Stimulated activated CD4-positive, alpha-beta T cell treated with anti-CD3 and anti-CD28 coated beads, Interleukin-12 subunit alpha, Interleukin-12 subunit beta, amount 100 ng/mL, for 4 hours (primary cell): ENCODE measurements around the gene DGAT2L6.

Experiments used
- DNase-seq: peaks from one replicate; pipeline ENCODE4 v3.0.0-alpha.2; 2020

Gene DGAT2L6, protein sequence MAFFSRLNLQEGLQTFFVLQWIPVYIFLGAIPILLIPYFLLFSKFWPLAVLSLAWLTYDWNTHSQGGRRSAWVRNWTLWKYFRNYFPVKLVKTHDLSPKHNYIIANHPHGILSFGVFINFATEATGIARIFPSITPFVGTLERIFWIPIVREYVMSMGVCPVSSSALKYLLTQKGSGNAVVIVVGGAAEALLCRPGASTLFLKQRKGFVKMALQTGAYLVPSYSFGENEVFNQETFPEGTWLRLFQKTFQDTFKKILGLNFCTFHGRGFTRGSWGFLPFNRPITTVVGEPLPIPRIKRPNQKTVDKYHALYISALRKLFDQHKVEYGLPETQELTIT

DNA sequence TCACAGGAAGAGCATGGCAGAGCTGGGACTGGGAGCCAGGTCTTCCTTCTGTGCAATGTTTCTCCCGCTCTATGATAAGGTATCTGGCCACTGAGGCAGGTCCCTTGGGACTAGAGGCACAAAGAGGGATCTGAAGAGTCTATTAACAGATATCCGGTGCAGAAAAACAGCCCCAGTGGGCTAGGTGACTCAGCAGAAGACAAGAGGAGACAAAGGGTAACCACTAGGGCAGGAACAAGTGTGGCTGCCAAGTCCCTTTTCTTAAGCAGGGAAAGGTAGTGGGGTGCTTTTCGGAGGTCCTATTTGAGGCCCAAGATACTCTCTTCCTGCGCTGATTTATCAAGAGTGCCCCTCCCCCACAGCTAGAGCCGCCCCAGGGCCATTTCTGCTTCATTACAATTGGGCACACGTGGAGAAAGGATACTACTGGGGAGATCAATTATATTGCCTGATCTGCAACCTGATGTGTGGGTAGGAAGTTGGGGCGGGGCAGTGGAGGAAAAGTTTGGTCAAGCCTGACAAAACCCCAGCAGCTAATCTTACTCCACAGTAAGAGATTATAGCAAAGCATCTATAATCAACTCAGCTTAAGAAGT is at the start of gene DGAT2L6:
DGAT2L6 (plus strand) TSS at position 546 of the 596 bp plus-strand sequence. CDS start 100 bp downstream, outside the sequence.
- no peak for DNase-seq

DNA sequence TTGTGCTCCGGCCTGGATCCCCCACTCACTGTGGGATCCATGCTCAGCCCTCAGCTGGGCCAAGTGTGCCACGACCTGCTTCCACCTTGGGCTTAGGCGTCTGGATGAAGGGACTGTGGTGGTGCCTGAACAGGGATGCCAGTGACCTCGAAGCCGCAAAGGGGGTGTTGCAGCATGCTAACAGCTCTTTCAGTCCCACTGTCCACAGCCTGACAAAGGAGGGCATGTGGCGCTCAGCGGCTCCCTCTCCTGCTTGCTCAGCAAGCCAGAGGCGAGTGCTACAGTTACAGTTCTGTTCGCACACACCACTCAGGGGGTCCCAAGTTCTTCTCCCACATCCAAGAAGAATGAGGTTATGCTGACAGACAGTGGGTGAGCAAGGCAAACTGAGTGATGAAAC is 49.2 kb upstream of the DGAT2L6 start:
- DNase-seq = no peak

DNA sequence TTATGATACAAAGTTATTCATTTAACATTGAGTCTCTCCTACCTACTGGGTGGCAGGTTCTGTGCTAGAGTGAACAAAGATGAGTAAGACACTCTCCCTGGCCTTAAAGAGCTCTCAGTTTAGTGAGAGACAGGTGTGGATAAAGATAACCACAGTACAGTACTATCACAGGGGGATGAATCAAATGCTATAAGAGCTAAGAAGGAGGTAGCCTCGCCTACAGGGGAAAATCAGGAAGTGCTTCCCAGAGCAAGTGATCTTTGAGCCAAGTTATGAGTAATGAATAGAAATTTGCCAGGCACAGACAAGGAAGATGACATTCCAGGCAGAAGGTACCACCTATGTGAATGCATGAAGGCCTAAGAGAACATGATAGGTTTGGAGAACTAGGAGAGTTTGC is 47.5 kb upstream of the DGAT2L6 start:
- no peak for DNase-seq

DNA sequence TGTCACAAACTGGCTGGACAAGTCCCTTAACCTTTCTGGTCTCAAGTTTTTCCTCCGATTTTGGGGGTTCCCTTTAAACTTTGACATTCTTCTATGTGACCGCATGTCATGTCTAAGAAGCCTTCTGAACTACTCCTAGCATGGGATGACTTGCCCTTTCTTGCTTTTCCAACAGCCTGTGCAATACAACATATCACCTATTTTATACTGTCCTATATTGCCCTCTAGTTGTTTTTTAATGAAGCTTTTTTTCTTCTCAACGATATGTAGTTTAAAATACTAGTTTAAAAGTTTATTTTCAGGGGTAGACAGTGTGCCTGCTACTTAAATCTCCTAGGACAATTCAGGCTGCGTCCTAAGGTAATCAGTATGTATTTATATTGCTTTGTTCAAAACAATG is 45.1 kb upstream of the DGAT2L6 start:
- DNase-seq = no peak

DNA sequence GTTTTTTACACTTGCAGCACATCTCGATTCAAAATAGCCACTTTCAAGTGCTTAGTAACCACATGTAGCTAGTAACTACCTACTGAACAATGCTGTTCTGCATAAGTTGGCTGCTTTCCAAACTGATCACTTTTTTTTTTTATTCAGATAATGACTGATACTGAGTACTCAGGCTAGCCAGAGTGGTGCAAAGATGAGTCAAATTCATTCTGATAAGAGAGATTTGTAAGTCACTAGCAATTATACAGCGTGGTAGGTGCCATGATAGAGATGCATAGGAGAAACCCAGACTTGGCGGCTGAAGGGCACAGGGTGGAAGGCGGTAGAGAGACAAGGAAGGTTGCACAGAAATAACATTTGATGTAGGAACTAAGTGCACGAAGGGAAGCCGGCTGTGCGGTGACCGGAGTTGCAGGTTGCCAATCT is 44.4 kb upstream of the DGAT2L6 start:
- DNase-seq = no peak

DNA sequence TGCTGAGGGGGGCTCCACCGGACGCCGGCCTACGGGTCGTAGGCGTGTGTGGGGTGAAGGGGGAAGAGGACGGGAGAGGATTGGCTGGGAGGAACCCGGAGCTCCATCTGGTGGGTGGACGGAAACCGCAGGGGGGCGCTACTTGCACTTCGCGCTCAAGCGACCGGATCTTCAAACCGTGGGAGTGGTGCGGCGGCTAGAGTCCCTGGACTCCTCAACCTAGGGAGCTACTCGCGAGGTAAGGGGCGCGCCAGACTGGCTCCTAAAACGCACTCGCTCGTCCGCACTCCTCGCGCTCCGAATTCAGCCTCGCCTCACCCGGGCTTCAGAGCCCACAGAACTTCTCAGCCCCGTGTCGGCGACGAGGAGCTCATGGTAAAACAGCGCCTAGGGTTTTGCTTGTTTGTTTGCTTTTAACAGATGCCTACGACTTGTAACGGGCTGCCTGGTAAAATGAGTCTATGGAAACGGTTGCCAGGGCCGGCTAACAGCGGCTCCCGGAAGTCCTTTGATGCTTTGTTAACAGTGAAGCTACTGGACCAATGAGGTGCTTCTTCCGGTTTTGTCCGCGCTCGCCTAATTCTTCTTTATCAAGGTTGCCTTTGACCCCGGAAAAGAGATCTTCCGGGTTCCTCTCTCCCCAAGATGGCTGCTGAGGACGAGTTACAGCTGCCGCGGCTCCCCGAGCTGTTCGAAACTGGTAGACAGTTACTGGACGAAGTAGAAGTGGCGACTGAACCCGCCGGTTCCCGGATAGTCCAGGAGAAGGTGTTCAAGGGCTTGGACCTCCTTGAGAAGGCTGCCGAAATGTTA is 43.8 kb upstream of the DGAT2L6 start, which contains the start of gene IGBP1:
IGBP1 (plus strand) TSS at position 145 of the 813 bp plus-strand sequence; CDS start at position 646, 501 bp downstream.
- peak; percentile 56 for DNase-seq

DNA sequence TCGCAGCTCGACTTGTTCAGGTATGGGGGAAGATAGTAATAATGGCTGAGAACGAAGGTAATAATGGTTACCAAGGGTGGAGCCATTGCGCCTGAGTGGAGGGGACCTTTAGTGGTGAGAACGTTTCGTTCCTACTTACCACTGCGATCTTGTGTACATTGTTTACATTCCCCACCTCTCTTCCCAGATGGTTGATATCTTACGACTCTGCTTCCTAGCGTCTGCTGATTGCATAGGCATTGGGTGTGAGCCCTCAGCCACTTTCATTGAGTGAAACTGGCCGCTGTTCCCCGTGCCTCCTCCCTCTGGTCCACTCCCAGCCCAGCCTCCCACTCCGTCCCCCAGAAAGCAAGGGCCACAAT is 43.2 kb upstream of the DGAT2L6 start:
- no peak for DNase-seq

DNA sequence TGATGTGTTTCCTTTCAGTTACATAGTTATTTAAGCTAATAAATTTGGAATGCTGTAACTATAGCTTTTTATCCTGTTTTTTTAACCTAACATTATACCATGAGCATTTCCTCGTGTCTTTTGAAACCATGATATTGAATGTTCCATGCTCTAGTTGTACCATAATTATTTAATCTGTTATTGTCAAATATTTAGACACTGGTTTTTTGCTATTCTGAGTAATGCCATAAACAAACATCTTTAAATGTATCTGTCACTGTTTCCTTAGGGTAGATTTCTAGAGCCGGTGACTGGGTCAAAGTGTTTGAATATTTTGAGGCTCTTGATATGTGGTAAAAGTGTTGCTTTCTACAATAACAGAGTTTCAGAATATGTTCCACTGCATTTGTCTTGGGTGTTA is 38.7 kb upstream of the DGAT2L6 start:
- DNase-seq = no peak

DNA sequence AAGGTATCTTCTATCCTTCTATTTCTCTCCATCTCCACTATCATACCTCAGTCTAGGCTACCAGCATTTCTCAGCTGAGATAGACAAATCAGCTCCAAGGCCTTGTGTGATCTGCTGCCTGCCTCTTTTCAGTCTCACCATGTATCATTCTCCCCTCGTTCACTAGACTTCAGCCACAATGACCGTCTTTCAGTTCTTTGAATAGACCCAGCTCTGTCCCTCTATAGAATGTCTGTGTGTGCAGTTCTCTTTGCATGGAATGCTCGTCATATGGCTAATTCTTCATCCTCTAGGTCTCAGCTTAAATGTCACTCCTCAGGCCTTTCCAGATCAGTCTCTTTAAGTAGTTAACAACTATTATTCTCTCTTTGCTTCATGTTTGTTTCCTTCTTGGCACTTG is 37.5 kb upstream of the DGAT2L6 start:
- DNase-seq = no peak

DNA sequence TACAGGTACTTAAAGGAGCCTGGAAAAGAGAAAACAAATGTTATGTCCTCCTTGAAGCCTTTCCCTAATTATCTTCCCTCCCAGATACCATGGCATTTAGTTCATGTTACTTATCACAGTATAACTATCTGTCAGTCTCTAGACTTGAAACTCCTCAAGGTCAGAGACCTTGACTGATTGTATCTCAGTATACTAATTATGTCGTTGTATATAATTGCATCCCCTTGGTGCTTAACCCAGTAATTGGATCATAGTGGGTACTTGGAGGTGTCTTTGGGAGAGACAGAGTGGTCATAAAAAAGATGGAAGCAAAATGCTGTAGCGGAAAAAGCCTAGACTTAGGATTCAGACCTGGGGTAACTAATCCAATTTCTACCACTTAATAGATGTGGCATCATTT is 35.9 kb upstream of the DGAT2L6 start:
- no peak for DNase-seq

DNA sequence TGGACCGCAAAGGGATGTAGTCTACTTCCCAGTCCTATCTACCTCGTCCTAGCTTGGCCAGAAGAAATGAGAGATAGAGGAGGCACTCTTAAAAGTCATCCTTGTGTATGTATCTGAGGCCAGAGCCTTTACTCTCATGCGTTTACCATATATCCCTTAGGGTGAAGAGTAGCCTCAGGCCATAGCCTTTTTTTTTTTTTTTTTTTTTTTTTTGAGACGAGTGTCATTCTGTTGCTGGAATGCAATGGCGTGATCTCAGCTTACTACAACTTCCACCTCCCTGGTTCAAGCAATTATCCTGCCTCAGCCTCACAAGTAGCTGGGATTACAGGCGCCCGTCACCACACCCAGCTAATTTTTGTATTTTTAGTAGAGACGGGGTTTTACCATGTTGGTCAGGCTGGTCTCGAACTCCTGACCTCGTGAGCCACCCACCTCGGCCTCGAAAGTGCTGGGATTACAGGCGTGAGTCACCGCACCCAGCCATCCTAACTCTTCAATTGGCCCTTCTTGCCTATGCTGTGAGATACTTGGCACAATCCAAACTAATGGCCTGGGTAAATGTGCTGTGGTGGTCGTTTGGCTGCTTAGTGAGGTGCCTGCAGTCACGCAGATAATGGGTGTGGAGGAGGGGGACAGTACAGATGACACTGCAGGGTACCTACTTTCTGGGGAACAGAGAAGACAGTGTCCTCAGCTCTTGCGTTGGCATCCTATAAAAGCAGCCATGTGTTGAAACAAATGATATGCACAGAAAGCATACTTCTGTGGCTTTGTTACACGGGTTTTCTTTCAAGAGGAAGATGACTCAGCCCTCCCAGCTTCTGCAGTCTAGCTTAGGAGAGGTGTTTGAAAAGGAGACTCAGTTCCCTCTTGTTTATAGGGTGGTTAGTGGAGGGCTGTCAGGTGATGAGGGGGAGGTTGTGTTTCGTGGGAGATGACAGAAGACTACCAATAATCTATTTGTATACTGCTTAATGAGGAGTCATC is 10.4 kb upstream of the DGAT2L6 start:
- no peak for DNase-seq

DNA sequence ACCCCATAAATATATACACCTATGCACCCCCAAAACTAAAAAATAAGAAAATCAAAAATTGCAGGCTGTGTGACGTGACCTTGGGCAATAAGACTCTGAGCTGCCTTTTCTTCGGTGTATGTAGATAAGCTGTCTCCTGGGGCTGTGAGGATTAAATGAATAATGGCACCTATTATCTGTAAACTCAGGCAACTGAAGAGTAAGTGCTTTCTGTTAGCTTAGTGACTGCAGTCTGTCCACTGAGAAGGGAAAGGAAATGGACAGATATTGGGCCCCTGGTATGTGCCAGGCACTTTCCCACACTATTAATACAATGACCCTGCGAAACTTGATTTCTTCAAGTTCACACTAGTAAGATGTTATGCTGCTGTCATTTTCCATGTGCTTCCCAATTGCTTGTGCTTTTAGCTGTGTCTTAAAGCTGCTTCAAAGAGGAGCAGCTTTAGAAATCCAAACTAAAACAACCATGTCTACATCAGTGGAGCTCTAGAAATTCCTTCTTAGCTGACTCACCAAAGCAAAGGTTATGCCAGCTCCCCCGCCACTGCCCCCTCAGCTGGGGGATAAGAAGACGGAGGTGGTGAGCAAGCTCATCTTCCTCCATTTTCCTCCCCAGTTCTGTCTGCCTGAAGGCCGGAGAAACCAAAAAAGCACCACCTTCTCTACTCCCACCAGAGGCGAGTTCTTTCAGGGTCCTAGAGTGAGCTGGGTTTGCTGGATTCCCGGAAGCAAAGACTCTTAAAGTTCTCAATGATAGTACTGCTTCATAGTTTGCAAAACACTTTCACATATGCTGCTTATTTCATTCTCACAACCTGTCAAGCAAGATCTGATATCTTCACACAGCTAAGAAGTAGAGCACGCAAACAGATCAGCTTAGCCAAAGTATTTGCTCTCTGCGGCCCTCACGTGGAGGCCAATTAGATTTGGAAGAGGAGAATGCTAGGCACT is 8.8 kb upstream of the DGAT2L6 start:
- DNase-seq = no peak

DNA sequence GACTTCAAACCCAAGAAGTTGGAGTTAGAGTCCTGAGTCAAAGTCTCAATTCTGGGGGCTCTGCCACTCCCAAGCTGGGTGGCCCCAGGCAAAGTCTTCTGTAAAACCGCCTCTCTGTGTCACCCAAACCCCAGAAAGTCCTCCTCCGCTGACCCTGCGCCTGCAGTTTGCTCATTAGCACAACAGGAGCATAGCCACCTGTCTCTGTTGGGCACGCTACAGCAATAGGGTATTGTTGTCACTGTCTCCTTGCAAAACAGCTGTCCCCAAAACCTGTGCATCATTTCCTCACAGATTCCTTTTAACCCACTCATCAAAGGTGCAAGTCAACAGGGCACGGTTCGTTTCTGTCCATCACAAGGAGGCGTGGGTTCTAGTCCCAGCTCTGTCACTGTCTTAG is 8.0 kb upstream of the DGAT2L6 start:
- no peak for DNase-seq

DNA sequence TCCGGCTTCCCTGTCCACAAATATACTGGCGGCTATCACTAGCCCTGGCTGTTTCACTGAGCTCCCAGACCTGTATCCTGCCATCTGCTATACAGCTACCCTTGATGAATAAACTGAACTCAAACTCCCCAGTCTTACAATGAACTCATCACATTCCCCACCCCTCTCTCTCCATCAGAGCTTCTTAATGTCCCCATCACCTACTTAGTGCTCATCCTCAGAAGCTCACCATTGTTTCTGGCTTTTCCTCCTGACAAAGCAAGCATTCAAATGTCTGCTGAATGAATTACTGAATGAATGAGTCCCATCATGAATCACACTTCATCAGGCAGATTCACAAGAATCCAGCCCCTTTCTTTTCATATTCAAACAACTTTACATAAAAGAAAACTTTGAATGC is 5.7 kb upstream of the DGAT2L6 start:
- DNase-seq = no peak

DNA sequence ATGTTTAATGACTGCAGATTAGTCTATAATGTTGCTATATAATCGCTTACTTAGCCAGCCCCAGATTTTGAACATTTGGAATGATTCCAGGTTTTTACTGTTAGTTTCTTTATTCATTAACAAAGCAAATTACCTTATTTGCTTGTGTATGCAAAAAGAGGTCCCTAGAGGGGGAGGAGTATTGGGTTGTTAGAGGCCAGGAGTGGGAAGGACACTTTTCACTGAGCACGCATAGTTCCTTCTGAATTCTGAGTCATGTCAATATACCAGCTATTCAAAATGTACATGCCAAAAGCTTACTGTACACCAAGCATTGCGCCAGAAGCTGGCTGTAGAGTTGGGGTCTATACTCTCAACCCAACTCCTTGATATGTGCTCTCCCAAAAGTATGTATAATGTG is 5.1 kb upstream of the DGAT2L6 start:
- no peak for DNase-seq

DNA sequence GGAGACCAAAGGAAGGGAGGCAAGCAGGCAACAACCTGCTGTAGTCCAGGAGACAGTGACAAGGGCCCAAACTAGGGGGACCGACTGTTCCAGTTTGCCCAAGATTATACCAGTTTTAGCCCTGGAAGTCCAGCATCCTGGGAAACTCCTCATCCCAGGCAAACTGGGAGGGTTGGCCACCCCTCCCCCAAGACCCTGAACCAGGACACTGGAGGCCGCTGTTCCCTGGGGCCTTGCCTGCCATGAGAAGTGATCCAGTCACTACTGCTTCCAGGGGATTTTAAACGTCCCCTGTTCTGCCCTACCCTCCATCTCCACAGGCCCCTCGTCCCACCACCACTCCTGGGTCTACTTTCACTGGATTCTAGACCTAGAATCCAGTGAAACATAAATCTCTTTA is 4.3 kb upstream of the DGAT2L6 start:
- DNase-seq = no peak

DNA sequence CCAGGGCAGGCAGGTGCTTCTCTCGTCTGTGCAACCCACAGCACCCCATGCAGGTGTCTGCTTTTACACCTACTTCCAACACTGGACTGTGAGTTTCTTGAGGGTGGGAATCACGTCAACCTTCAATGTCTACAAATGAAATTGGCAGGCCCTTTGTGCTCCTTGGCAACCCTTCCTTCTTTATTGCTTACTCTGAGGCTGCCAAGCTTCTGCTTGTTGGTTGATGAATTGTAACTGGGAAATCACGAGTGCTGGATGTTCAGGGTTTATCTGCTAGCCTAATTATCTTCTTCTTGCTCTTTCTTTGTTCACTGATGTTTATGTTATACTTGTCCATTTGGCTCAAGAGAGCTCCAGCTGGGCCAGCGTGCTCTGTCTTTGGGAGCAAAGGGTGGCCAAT is 2.5 kb upstream of the DGAT2L6 start:
- DNase-seq = no peak

DNA sequence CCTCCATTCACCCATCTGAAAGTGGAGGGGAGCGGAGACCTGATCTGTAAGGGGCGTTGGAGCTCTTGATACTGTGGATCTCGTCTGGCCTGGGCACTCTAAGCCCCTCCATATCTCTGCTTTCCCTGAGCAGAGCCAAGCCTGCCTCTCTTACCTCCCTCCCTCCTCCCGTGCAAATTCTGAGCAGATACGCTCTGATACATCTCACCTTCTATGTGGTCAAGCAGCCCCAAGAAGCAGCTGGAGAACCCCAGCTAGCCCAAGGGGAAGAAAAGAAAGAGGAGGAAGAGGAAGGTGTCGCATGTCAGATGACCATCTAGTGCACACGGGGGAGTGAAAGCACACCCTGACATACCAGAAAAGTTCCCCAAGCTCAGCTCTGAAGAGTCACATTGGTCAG is 1.9 kb upstream of the DGAT2L6 start:
- no peak for DNase-seq

DNA sequence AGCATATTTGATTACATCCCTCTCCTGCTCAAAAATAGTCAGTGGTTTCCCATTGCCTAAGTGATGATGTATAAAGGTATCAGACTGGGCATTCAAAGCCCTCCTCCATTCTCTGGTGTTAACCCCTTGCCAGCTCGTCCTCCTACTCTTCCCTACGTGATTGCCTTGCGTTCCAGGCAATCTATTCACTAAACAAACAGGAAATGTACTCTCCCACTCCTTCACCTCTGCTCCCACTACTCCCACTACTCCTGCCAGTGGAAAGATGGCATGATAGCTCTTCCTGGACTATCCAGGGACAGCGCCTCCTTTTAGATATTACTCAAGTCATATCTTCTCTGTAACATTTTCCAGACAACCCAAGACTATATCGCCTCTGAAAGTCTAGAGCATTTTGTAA is 5.8 kb downstream of the DGAT2L6 start:
- DNase-seq = no peak

DNA sequence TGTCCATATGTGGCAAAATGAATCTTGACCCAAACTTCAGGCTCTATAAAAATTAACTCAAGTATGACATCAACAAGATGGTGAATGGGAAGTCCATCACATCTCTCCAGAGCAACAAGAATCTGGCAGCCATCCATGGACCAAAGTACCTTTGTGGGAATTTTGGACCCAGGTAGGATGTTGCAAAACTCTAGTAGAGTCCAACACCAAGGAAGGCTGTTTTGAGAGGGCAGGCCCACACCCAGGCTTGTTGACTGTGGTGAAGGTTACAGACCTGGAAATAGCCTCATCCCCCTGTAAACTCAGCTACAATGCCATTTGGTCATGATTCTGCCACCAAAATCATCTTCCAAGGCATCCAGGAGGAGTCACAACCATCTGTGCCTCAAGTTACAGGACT is 12.9 kb downstream of the DGAT2L6 start:
- no peak for DNase-seq

DNA sequence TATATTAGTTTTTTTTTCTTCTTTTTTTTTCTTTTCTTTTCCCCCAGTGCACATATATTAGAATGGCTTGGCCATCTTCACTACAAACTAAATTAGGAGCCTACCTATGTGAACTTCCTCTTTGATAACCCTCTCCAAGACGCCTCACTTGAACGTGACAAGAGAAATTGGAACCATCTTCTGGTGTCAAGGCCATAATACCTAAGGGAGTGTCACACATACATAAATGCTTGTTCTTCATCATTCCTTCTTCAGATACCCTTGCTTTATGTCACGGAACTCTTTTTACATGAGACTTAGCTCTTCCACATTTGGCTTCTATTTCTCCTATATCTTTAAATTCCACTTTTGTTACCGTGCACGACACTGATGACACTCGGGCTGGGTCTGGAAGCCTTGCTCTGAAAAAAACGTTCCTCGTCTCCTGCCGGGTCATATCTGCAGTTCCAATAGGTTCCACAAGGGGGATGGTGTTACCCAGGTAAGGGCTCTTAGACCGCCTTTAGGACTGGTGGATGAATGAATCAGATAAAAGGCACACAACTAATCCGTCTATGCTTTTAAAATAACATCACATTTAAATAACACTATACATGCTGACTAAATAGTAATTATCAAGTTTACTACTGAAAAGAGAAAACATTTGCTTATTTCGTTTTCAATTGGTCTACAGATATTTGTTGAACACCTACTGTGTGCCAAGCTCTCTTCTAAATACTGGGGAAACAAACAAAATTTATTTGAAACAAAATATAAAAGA is 19.9 kb downstream of the DGAT2L6 start:
- DNase-seq = peak; percentile 48
